ENCODE measurements around the gene ROR2. TPM values are rescaled to one million over a fixed set of nuclear protein-coding genes. Genes with fewer than 3 reads are reported as not detected.

ROR2 gene
- total and polyA plus RNA-seq, 2 donors (not counting 3 experiments of a cell fraction or from before 2014, with no cell fraction given) = not detected

GRCh38 chr9:91934654-91935053, 15.4 kb downstream of the ROR2 start:
- no peak overlapping the region for H3K27ac ChIP-seq (ENCODE audit: insufficient read depth, low read depth, low read length)
- H3K9me1 ChIP-seq (replicated peaks; ENCODE audit: control insufficient read depth, extremely low read depth, insufficient read depth, low read length) = no peaks in the 10 kb centered on the region
- H4K20me1 ChIP-seq (replicated peaks; ENCODE audit: control insufficient read depth, extremely low read depth, insufficient read depth, low read length) = no peaks in the 10 kb centered on the region
- no peak for TF ChIP-seq POLR2AphosphoS5 (IDR thresholded peaks at IDR 0.05; ENCODE audit: insufficient read depth, low read depth, low read length)
- no peak for TF ChIP-seq EZH2 (IDR thresholded peaks at IDR 0.05; ENCODE audit: borderline replicate concordance, low read depth, low read length, severe bottlenecking)
- TF ChIP-seq CTCF (IDR thresholded peaks at IDR 0.05; ENCODE audit: extremely low read depth in 1 of 2, insufficient read depth in 1 of 2, low read depth in 1 of 2, low read length in 2 of 2) = no peak
- TF ChIP-seq POLR2A (IDR thresholded peaks at IDR 0.05; ENCODE audit: low read depth, low read length) = no peak
- TF ChIP-seq GATA2 (IDR thresholded peaks at IDR 0.05; ENCODE audit: insufficient read depth, insufficient read length, low read depth, low read length) = no peak
- no peak for TF ChIP-seq MAX (IDR thresholded peaks at IDR 0.05; ENCODE audit: insufficient read depth, insufficient read length)
- TF ChIP-seq JUN (IDR thresholded peaks at IDR 0.05; ENCODE audit: borderline replicate concordance, insufficient read depth, insufficient read length, low read depth) = no peak
- TF ChIP-seq FOS (IDR thresholded peaks at IDR 0.05; ENCODE audit: borderline replicate concordance, insufficient read depth, low read length) = no peak
- H3K36me3 ChIP-seq (ENCODE audit: control insufficient read depth in 2 of 2, extremely low read depth in 1 of 2, insufficient read depth in 2 of 2, low read length in 2 of 2) = no peaks in the 10 kb centered on the region
- no peak for DNase-seq (ENCODE audit: low read depth, low spot score)
- no TSS peak for BruUV-seq (replicated peaks)
- intact Hi-C loops (cut with micrococcal nuclease) (no loop called here), dilution Hi-C loops (cut with MboI; ENCODE audit: extremely low pct_ligation_motif_present, low sequenced_read_pairs) (no loop called here)
- H3K4me3 ChIP-seq (replicated peaks in 1 of 3; ENCODE audit: insufficient read depth in 1 of 3, low read depth in 1 of 3, low read length in 3 of 3) = no peak overlapping the region
- CTCF ChIA-PET = interaction anchor here (1.6 kb wide), 2 partner anchors 11 to 20 kb away, joined by 7 to 8 read pairs; no protein-coding TSS in a partner anchor
- POLR2A ChIA-PET = no interaction called here
- no peak overlapping the region for H2AFZ ChIP-seq (ENCODE audit: low read depth, low read length)
- no peaks in the 10 kb centered on the region for H3K79me2 ChIP-seq (ENCODE audit: control insufficient read depth, insufficient read depth, low read length)
- H3K4me2 ChIP-seq (ENCODE audit: insufficient read depth, low read length) = no peak overlapping the region
- H3K9me3 ChIP-seq (replicated peaks; ENCODE audit: control insufficient read depth, insufficient read depth, low read length) = peaks cover 3% of the 10 kb centered on the region
- no peak overlapping the region for H3K9ac ChIP-seq (replicated peaks; ENCODE audit: extremely low read depth, insufficient read depth, low read length)
- H3K4me1 ChIP-seq (ENCODE audit: control insufficient read depth, extremely low read depth, insufficient read depth, low read length) = no peaks in the 10 kb centered on the region
- H3K27me3 ChIP-seq (ENCODE audit: control insufficient read depth in 2 of 2, insufficient read depth in 2 of 2, low read length in 2 of 2) = no peaks in the 10 kb centered on the region
- FAIRE-seq = no peak

All from endothelial cell of umbilical vein (primary cell).